C4-2B (cell line): ENCODE data around the gene SSX5.
"Not testable (repeated sequence)": the region's sequence is repeated elsewhere in the genome, so short reads cannot be mapped to it uniquely, and the experiment has no call there.

Experiments used
- CTCF ChIP-seq: fragments of 450-650 bp; conservative IDR thresholded peaks from 2 replicates; pipeline ENCODE4 v1.5.1; 2017; ENCODE audit warnings: mild to moderate bottlenecking
- ZFX ChIP-seq: fragments of 450-650 bp; IDR thresholded peaks from 2 replicates; pipeline ENCODE4 v1.6.1; 2017

GRCh38 chrX:48141810-48142508 is 54.6 kb downstream of the SSX5 start:
- TF ChIP-seq CTCF, ZFX: not testable (repeated sequence)
